SJCRH30 (cell line): ENCODE data around the gene TAS2R60. TPM values are rescaled to one million over a fixed set of nuclear protein-coding genes. Genes with fewer than 3 reads are reported as not detected.
"Not testable (repeated sequence)": the region's sequence is repeated elsewhere in the genome, so short reads cannot be mapped to it uniquely, and the experiment has no call there.

Experiments
- DNase-seq, 2 experiments: peaks; one replicate each; pipeline ENCODE4 v3.0.0-alpha.2; 2015 to 2020
- H3K27ac ChIP-seq: fragments of 250-450 bp; sonication (Bioruptor Pico); 2 replicates; pipeline ENCODE4 v1.5.1; 2020; ENCODE audit warnings: mild to moderate bottlenecking, moderate library complexity
- H3K27me3 ChIP-seq: fragments of 250-450 bp; sonication (Bioruptor Pico); 2 replicates; pipeline ENCODE4 v1.5.1; 2020; ENCODE audit warnings: mild to moderate bottlenecking, moderate library complexity
- H3K36me3 ChIP-seq: fragments of 250-450 bp; sonication (Bioruptor Pico); 2 replicates; pipeline ENCODE4 v1.5.1; 2020; ENCODE audit warnings: mild to moderate bottlenecking, moderate library complexity
- H3K4me1 ChIP-seq: fragments of 250-450 bp; sonication (Bioruptor Pico); 2 replicates; pipeline ENCODE4 v1.5.1; 2020; ENCODE audit warnings: mild to moderate bottlenecking, moderate library complexity
- H3K4me3 ChIP-seq: fragments of 250-450 bp; sonication (Bioruptor Pico); 2 replicates; pipeline ENCODE4 v1.5.1; 2020; ENCODE audit warnings: mild to moderate bottlenecking, moderate library complexity
- H3K9me3 ChIP-seq: fragments of 250-450 bp; sonication (Bioruptor Pico); replicated peaks from 2 replicates; pipeline ENCODE4 v1.5.1; 2020; ENCODE audit warnings: mild to moderate bottlenecking, moderate library complexity
- total RNA-seq: library from RNA; depleted of rRNA; stranded (reverse); fragments of >200 nt; shearing (Covaris generic); gene quantifications from 2 replicates; pipeline ENCODE4 v1.2.3, GENCODE V29; 2014

The TAS2R60 gene
- total RNA-seq, 1 experiment from 2014 or later: not detected

DNA sequence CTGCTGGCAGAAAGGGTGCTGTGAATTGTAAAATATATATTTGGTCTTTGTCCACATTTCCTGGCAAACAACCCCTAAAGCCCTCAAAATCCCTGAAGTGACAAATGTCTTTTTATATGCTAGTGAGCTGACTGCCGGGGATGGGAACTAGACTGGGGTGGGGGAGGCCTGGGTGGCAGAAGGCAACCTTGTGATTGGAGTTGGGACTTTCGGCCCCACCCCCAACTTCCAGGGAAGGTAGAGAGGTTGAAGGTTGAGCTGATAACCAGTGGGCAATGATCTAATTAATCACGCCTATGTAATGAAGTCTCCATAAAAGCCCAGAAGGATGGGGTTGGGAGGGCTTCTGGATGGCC, 37.3 kb upstream of the TAS2R60 start:
- Histone ChIP-seq H3K36me3 (no peaks in the 10 kb centered on the region), H3K27me3 (peaks cover 3% of the 10 kb centered on the region), H3K4me3 (no peak overlapping the region), H3K4me1 (peaks cover 4% of the 10 kb centered on the region), H3K9me3 (no peaks in the 10 kb centered on the region), H3K27ac (no peak overlapping the region)
- no peak for DNase-seq

GRCh38 chr7:143407287-143408251, 35.7 kb upstream of the TAS2R60 start:
- peaks cover 3% of the 10 kb centered on the region for H3K27me3 ChIP-seq
- H3K36me3 ChIP-seq: no peaks in the 10 kb centered on the region
- no peaks in the 10 kb centered on the region for H3K9me3 ChIP-seq
- H3K27ac ChIP-seq: no peak overlapping the region
- H3K4me3 ChIP-seq: no peak overlapping the region
- peak in 1 of 2 experiments; percentile 25 for DNase-seq
- H3K4me1 ChIP-seq: peaks cover 4% of the 10 kb centered on the region

DNA sequence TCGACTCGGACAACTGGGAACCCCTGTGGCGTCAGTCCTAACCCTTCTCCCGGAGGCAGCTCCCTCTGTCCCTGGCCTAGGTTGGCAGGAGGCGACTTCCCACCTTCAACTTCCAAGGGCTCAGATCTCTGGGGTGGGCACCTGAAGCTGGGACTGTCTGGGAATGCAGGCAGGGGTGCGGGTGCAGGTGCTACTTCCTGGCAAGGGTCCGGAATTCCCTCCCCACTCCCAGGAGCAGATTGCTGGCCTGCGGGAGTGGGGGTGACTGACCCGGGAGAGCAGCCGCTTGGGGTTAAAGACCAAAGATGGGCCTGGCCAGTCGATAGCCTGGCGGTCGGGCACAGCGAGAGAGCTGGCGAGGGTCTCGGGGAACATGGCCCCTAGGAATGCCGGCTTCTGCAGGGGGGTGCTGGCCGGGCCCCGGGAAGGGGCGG, 35.0 kb upstream of the TAS2R60 start:
- Histone ChIP-seq H3K27ac (no peak overlapping the region), H3K36me3 (no peaks in the 10 kb centered on the region), H3K4me3 (no peak overlapping the region), H3K27me3 (peaks cover 3% of the 10 kb centered on the region), H3K9me3 (no peaks in the 10 kb centered on the region), H3K4me1 (peaks cover 4% of the 10 kb centered on the region)
- DNase-seq: no peak

GRCh38 chr7:143408686-143409561, 34.3 kb upstream of the TAS2R60 start, which contains the start of gene EPHA1:
Gene EPHA1 (minus strand): TSS chr7:143408856. CDS start chr7:143408805, 51 bp downstream.
- no peak for DNase-seq
- Histone ChIP-seq H3K27me3 (peaks cover 3% of the 10 kb centered on the region), H3K4me1 (peaks cover 4% of the 10 kb centered on the region), H3K9me3 (no peaks in the 10 kb centered on the region), H3K27ac (no peak within 1 kb of the TSS), H3K36me3 (no peaks in the 10 kb centered on the region), H3K4me3 (no peak within 1 kb of the TSS)

DNA sequence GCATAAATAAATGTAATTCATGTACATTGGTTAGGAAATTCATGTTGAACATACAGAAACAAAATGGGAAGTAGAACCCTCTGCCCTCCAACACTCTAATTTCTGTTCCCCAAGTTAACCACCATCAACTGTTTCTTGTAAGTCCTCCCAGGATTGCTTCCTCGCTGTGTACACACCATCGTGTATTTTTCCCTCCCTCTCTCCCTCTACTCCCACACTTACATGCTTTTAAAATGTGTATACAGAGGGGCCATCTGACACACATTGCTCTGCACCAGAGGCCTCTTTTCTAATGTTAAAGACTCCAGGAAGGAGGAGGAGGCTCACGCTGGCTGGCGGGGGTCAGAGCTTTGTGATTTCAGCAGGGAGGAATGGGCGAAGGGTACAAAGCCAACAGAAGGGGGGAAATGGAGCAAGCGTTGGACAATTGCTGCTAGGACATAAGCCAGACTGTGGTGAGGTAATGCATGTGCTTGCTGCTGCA, 32.7 kb upstream of the TAS2R60 start:
- DNase-seq: no peak
- no peaks in the 10 kb centered on the region for H3K36me3 ChIP-seq
- peaks cover 4% of the 10 kb centered on the region for H3K4me1 ChIP-seq
- peaks cover 9% of the 10 kb centered on the region; the same call in 1 of the 2 replicates for H3K27me3 ChIP-seq
- no peak overlapping the region for H3K27ac ChIP-seq
- H3K4me3 ChIP-seq: no peak overlapping the region
- H3K9me3 ChIP-seq: no peaks in the 10 kb centered on the region

GRCh38 chr7:143411976-143412708, 31.1 kb upstream of the TAS2R60 start:
- no peaks in the 10 kb centered on the region for H3K9me3 ChIP-seq
- no peak for DNase-seq
- no peak overlapping the region for H3K27ac ChIP-seq
- H3K36me3 ChIP-seq: no peaks in the 10 kb centered on the region
- peaks cover 4% of the 10 kb centered on the region for H3K4me1 ChIP-seq
- H3K4me3 ChIP-seq: no peak overlapping the region
- peaks cover 15% of the 10 kb centered on the region; the same call in 1 of the 2 replicates for H3K27me3 ChIP-seq

- no peak overlapping the region for H3K27ac ChIP-seq
- H3K9me3 ChIP-seq: no peaks in the 10 kb centered on the region
- H3K4me3 ChIP-seq: no peak overlapping the region
- no peak for DNase-seq
- peaks cover 15% of the 10 kb centered on the region; the same call in 1 of the 2 replicates for H3K27me3 ChIP-seq
- H3K4me1 ChIP-seq: no peaks in the 10 kb centered on the region
- no peaks in the 10 kb centered on the region for H3K36me3 ChIP-seq
Measured at GRCh38 chr7:143413123-143413522, 30.1 kb upstream of the TAS2R60 start.

GRCh38 chr7:143415209-143415608, 28.0 kb upstream of the TAS2R60 start:
- DNase-seq, H3K9me3 ChIP-seq, H3K27ac ChIP-seq, H3K4me1 ChIP-seq, H3K4me3 ChIP-seq, H3K36me3 ChIP-seq: not testable (repeated sequence)
- H3K27me3 ChIP-seq: peaks cover 15% of the 10 kb centered on the region; the same call in 1 of the 2 replicates

DNA sequence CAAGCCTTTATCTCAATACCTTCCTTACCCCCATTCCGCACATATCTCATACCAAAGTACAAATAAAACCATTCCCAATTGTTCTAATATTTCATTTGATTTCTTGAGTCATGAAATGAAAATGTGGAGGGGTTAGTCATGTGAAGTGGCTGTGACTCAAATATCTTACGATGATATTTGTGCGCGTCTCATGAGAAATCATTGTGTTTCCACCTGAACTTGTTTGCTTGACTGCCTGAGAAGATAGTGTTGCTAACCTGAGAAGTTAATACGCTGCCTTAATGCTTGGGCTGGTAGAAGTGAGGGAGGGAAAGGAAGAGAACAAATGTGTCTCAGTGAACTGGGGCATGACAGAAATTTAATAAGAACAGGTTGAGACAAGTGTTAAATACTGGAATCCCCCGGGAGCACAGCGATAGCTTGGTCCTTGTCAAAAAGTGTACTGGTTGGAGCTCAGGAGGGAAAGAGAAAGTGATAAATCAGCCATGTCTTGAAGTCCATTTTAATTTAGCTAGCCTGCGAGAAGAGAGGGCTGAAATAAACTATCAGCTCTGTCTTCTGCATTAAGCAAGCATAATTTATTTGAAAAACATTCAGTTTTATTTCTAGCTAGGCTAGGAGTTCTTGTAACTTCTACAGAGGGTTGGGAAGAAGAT, 27.4 kb upstream of the TAS2R60 start:
- H3K9me3 ChIP-seq: no peaks in the 10 kb centered on the region; the same call in 1 of the 2 replicates
- H3K27me3 ChIP-seq: peaks cover 15% of the 10 kb centered on the region; the same call in 1 of the 2 replicates
- no peak overlapping the region for H3K4me3 ChIP-seq
- no peak for DNase-seq
- no peak overlapping the region for H3K27ac ChIP-seq
- no peaks in the 10 kb centered on the region for H3K4me1 ChIP-seq
- no peaks in the 10 kb centered on the region for H3K36me3 ChIP-seq

GRCh38 chr7:143416565-143417149, 26.6 kb upstream of the TAS2R60 start:
- Histone ChIP-seq H3K4me3 (no peak overlapping the region), H3K9me3 (no peaks in the 10 kb centered on the region; the same call in 1 of the 2 replicates), H3K36me3 (no peaks in the 10 kb centered on the region), H3K27me3 (peaks cover 15% of the 10 kb centered on the region; the same call in 1 of the 2 replicates), H3K27ac (no peak overlapping the region), H3K4me1 (no peaks in the 10 kb centered on the region)
- DNase-seq: peak in 1 of 2 experiments; percentile 76

- Histone ChIP-seq H3K4me1 (peaks cover 2% of the 10 kb centered on the region; the same call in 1 of the 2 replicates), H3K27me3 (peaks cover 15% of the 10 kb centered on the region; the same call in 1 of the 2 replicates), H3K9me3 (no peaks in the 10 kb centered on the region; the same call in 1 of the 2 replicates), H3K36me3 (no peaks in the 10 kb centered on the region), H3K27ac (no peak overlapping the region), H3K4me3 (no peak overlapping the region)
- no peak for DNase-seq
Measured at GRCh38 chr7:143417734-143418383, 25.4 kb upstream of the TAS2R60 start.

GRCh38 chr7:143418681-143419458, 24.4 kb upstream of the TAS2R60 start:
- no peaks in the 10 kb centered on the region; the same call in 1 of the 2 replicates for H3K9me3 ChIP-seq
- DNase-seq: no peak
- H3K27me3 ChIP-seq: peaks cover 15% of the 10 kb centered on the region; the same call in 1 of the 2 replicates
- H3K4me1 ChIP-seq: peaks cover 2% of the 10 kb centered on the region; the same call in 1 of the 2 replicates
- no peak overlapping the region for H3K27ac ChIP-seq
- no peak overlapping the region for H3K4me3 ChIP-seq
- H3K36me3 ChIP-seq: no peaks in the 10 kb centered on the region
